ENCODE measurements around the gene SOX1.

DNA sequence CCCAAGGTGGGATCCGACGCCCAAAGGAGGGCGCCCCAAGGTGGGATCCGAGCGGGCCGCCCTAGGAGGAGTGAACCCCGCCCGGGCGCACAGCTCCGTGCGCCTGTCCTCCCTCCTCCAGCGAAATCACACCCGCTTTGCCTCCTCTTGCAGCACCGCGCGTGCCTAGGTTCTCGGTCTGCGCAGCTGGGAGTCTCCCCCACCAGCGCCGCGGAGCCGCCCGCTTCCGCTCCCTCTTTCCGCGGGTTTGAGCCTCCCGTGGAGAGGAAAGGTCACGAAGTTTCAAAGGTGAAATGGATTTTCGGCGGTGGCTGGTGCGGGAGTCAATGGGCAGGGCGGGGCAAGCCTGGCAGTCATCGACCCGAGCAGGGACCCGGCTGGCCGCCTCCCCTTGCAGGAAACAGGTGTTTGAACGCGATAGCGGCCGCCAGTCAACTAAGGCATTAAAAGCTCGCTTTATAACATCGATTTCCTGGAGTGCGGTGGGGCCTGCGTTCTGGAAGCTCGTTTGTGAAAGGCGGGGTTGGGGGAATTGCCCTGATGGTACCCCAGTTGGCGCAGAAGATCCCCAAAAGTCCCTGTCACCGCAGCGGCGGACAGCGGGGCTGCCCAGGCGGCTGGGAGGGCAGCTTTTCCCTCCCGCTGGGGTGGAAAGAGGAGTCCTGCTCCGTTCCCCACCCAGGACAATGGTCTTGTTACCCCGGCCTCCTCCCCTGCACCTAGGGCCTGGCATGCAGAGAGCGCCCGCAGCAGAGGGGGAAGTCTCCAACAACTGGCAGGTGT is 9.0 kb upstream of the SOX1 start:
- TF ChIP-seq POLR2A (IDR thresholded peaks at IDR 0.05), result no peak
- no peak for TF ChIP-seq POLR2AphosphoS5 (IDR thresholded peaks at IDR 0.05)

Measured in gastroesophageal sphincter (tissue), 2 donors.